Measurements from ENCODE around the gene CNBP.
"Not testable (repeated sequence)": the region's sequence is repeated elsewhere in the genome, so short reads cannot be mapped to it uniquely, and the experiment has no call there.

Gene CNBP

GRCh38 chr3:129183569-129184395, at the start of gene CNBP:
CNBP (minus strand) TSS chr3:129183896; CDS start chr3:129171757, 12,139 bp downstream.
- DNase-seq (ENCODE audit: low spot score), result peak; percentile 99

- DNase-seq (ENCODE audit: low spot score), result no peak
Measured at GRCh38 chr3:129231331-129232119, 47.8 kb upstream of the CNBP start.

GRCh38 chr3:129230311-129231019, 46.8 kb upstream of the CNBP start:
- DNase-seq (ENCODE audit: low spot score), result peak; percentile 48

GRCh38 chr3:129228891-129229585, 45.3 kb upstream of the CNBP start:
- DNase-seq (ENCODE audit: low spot score), result peak; percentile 42

- DNase-seq (ENCODE audit: low spot score), result peak; percentile 62
Measured at GRCh38 chr3:129226374-129226773, 42.7 kb upstream of the CNBP start.

- DNase-seq (ENCODE audit: low spot score), result peak; percentile 70
Measured at GRCh38 chr3:129224984-129225393, 41.3 kb upstream of the CNBP start.

- not testable (repeated sequence) for DNase-seq (ENCODE audit: low spot score)
Measured at GRCh38 chr3:129224387-129224786, 40.7 kb upstream of the CNBP start.

GRCh38 chr3:129218742-129219141, 35.0 kb upstream of the CNBP start:
- DNase-seq (ENCODE audit: low spot score), result no peak

GRCh38 chr3:129213238-129213637, 29.5 kb upstream of the CNBP start:
- DNase-seq (ENCODE audit: low spot score), result no peak

GRCh38 chr3:129211772-129212171, 28.1 kb upstream of the CNBP start:
- DNase-seq (ENCODE audit: low spot score), result peak; percentile 51

- no peak for DNase-seq (ENCODE audit: low spot score)
Measured at GRCh38 chr3:129211345-129211744, 27.6 kb upstream of the CNBP start.

- no peak for DNase-seq (ENCODE audit: low spot score)
Measured at GRCh38 chr3:129207479-129207878, 23.8 kb upstream of the CNBP start.

- DNase-seq (ENCODE audit: low spot score), result no peak
Measured at GRCh38 chr3:129205109-129205832, 21.6 kb upstream of the CNBP start.

GRCh38 chr3:129204473-129204872, 20.8 kb upstream of the CNBP start:
- no peak for DNase-seq (ENCODE audit: low spot score)

- DNase-seq (ENCODE audit: low spot score), result no peak
Measured at GRCh38 chr3:129199366-129199765, 15.7 kb upstream of the CNBP start.

- DNase-seq (ENCODE audit: low spot score), result no peak
Measured at GRCh38 chr3:129197321-129197720, 13.6 kb upstream of the CNBP start.

GRCh38 chr3:129196601-129197000, 12.9 kb upstream of the CNBP start:
- DNase-seq (ENCODE audit: low spot score), result no peak

GRCh38 chr3:129195731-129196256, 12.1 kb upstream of the CNBP start:
- DNase-seq (ENCODE audit: low spot score), result peak; percentile 84

GRCh38 chr3:129189793-129190192, 6.1 kb upstream of the CNBP start:
- DNase-seq (ENCODE audit: low spot score), result not testable (repeated sequence)

GRCh38 chr3:129187857-129188256, 4.2 kb upstream of the CNBP start:
- DNase-seq (ENCODE audit: low spot score), result no peak

- no peak for DNase-seq (ENCODE audit: low spot score)
Measured at GRCh38 chr3:129185783-129186182, 2.1 kb upstream of the CNBP start.

Measured in AG08396 (cell line).